Measurements from ENCODE around the gene EPHB2.

Gene EPHB2

GRCh38 chr1:22784737-22785136, 74.1 kb downstream of the EPHB2 start (continued):
- no peak for TF ChIP-seq ZNF26 (tag by site-specific recombination; IDR thresholded peaks at IDR 0.05)
- no peak for TF ChIP-seq BCL11A (tag by site-specific recombination; IDR thresholded peaks at IDR 0.05; ENCODE audit: low read depth)
- TF ChIP-seq ZBTB17 (tag by site-specific recombination; IDR thresholded peaks at IDR 0.05), result no peak
- TF ChIP-seq ZNF398 (tag by site-specific recombination; IDR thresholded peaks at IDR 0.05), result no peak
- no peak for TF ChIP-seq ZNF174 (tag by site-specific recombination; IDR thresholded peaks at IDR 0.05)
- no peak for TF ChIP-seq SP3 (tag by site-specific recombination; IDR thresholded peaks at IDR 0.05)
- no peak for TF ChIP-seq ZNF366 (tag by site-specific recombination; conservative IDR thresholded peaks at IDR 0.05)
- TF ChIP-seq ZNF510 (tag by site-specific recombination; IDR thresholded peaks at IDR 0.05; ENCODE audit: insufficient replicate concordance), result no peak
- no peak for TF ChIP-seq KLF7 (tag by site-specific recombination; IDR thresholded peaks at IDR 0.05; ENCODE audit: borderline replicate concordance)
- no peak for TF ChIP-seq YY1 (tag by site-specific recombination; IDR thresholded peaks at IDR 0.05)
- no peak for TF ChIP-seq ZNF707 (tag by site-specific recombination; IDR thresholded peaks at IDR 0.05)

GRCh38 chr1:22786101-22786500, 75.5 kb downstream of the EPHB2 start:
- POLR2A ChIA-PET, result no interaction called here
- Histone ChIP-seq H3K4me3 (ENCODE audit: low read depth, low read length) (no peak overlapping the region), H3K9me3 (ENCODE audit: control insufficient read depth, insufficient read depth, low read depth, low read length) (no peaks in the 10 kb centered on the region), H3K36me3 (ENCODE audit: control insufficient read depth in 2 of 2, insufficient read depth in 1 of 2, low read length in 2 of 2) (peaks cover 0 to 13% of the 10 kb centered on the region in 2 experiments; a peak in 1 of 3 replicates), H3K4me1 (ENCODE audit: control insufficient read depth, insufficient read depth, low read length) (no peaks in the 10 kb centered on the region), H3K27ac (ENCODE audit: extremely low read depth, low read depth, low read length) (no peak overlapping the region)
- CTCF ChIA-PET, result interaction anchor here (0.6 to 1.1 kb wide), 3 partner anchors 78 to 95 kb away, joined by 3 read pairs; no protein-coding TSS in a partner anchor
- TF ChIP-seq ZNF248 (tag by site-specific recombination; IDR thresholded peaks at IDR 0.05) (no peak), ZSCAN16 (tag by site-specific recombination; IDR thresholded peaks at IDR 0.05) (peak; percentile 1; the same call in 1 of the 2 replicates)

- CTCF ChIA-PET, result interaction anchor here (0.7 to 1.2 kb wide), 2 partner anchors 79 to 144 kb away, joined by 3 read pairs; no protein-coding TSS in a partner anchor
- no peaks in the 10 kb centered on the region for H3K4me1 ChIP-seq (ENCODE audit: control insufficient read depth, insufficient read depth, low read length)
- no peaks in the 10 kb centered on the region for H3K9me3 ChIP-seq (ENCODE audit: control insufficient read depth, insufficient read depth, low read depth, low read length)
- TF ChIP-seq GFI1B (tag by site-specific recombination; IDR thresholded peaks at IDR 0.05) (no peak), ZNF24 (tag by site-specific recombination; IDR thresholded peaks at IDR 0.05) (no peak), EGR2 (tag by site-specific recombination; IDR thresholded peaks at IDR 0.05; ENCODE audit: low read depth) (peak; percentile 97), GLI4 (tag by site-specific recombination; IDR thresholded peaks at IDR 0.05) (no peak), ZNF223 (tag by site-specific recombination; IDR thresholded peaks at IDR 0.05) (no peak), ZNF221 (tag by site-specific recombination; IDR thresholded peaks at IDR 0.05; ENCODE audit: borderline replicate concordance) (no peak), ZFHX2 (tag by site-specific recombination; conservative IDR thresholded peaks at IDR 0.05) (peak; percentile 90), ZNF777 (tag by site-specific recombination; IDR thresholded peaks at IDR 0.05; ENCODE audit: borderline replicate concordance) (no peak), ZNF645 (tag by site-specific recombination; IDR thresholded peaks at IDR 0.05) (no peak), PRDM1 (tag by site-specific recombination; IDR thresholded peaks at IDR 0.05) (peak; percentile 51; the same call in 1 of the 2 replicates), INSM2 (tag by site-specific recombination; IDR thresholded peaks at IDR 0.05) (no peak), ZNF514 (tag by site-specific recombination; IDR thresholded peaks at IDR 0.05) (no peak), SETDB1 (IDR thresholded peaks at IDR 0.05; ENCODE audit: insufficient read length, low read length) (no peak), ZBTB7A (tag by site-specific recombination; IDR thresholded peaks at IDR 0.05; ENCODE audit: low read depth) (no peak)
Observed at GRCh38 chr1:22786719-22787489, 76.3 kb downstream of the EPHB2 start.

More at GRCh38 chr1:22786719-22787489, 76.3 kb downstream of the EPHB2 start:
- no peak overlapping the region for H3K4me3 ChIP-seq (ENCODE audit: low read depth, low read length)
- POLR2A ChIA-PET, result no interaction called here
- peaks cover 0 to 13% of the 10 kb centered on the region in 2 experiments; a peak in 1 of 3 replicates for H3K36me3 ChIP-seq (ENCODE audit: control insufficient read depth in 2 of 2, insufficient read depth in 1 of 2, low read length in 2 of 2)
- no peak overlapping the region for H3K27ac ChIP-seq (ENCODE audit: extremely low read depth, low read depth, low read length)

Measured in HEK293 (cell line).